ENCODE measurements around the gene HIP1.
"Not testable (repeated sequence)": the region's sequence is repeated elsewhere in the genome, so short reads cannot be mapped to it uniquely, and the experiment has no call there.

HIP1 gene

GRCh38 chr7:75609416-75609815 lies 129.3 kb downstream of the HIP1 start:
- not testable (repeated sequence) for DNase-seq (ENCODE audit: low spot score)

- no peak for DNase-seq (ENCODE audit: low spot score)
Measured at GRCh38 chr7:75608451-75609122, 130.2 kb downstream of the HIP1 start.

- no peak for DNase-seq (ENCODE audit: low spot score)
Measured at GRCh38 chr7:75604408-75604807, 134.3 kb downstream of the HIP1 start.

GRCh38 chr7:75602831-75603230 lies 135.9 kb downstream of the HIP1 start:
- not testable (repeated sequence) for DNase-seq (ENCODE audit: low spot score)

- DNase-seq (ENCODE audit: low spot score), result no peak
Measured at GRCh38 chr7:75601539-75601938, 137.2 kb downstream of the HIP1 start.

GRCh38 chr7:75600748-75601147 lies 138.0 kb downstream of the HIP1 start:
- not testable (repeated sequence) for DNase-seq (ENCODE audit: low spot score)

- no peak for DNase-seq (ENCODE audit: low spot score)
Measured at GRCh38 chr7:75599244-75599781, 139.4 kb downstream of the HIP1 start.

GRCh38 chr7:75596727-75597614 lies 141.8 kb downstream of the HIP1 start:
- no peak for DNase-seq (ENCODE audit: low spot score)

GRCh38 chr7:75595766-75596165 lies 143.0 kb downstream of the HIP1 start:
- no peak for DNase-seq (ENCODE audit: low spot score)

GRCh38 chr7:75593500-75594184 lies 145.1 kb downstream of the HIP1 start:
- not testable (repeated sequence) for DNase-seq (ENCODE audit: low spot score)

- DNase-seq (ENCODE audit: low spot score), result no peak
Measured at GRCh38 chr7:75591467-75592255, 147.1 kb downstream of the HIP1 start.

- no peak for DNase-seq (ENCODE audit: low spot score)
Measured at GRCh38 chr7:75590373-75591005, 148.3 kb downstream of the HIP1 start.

- no peak for DNase-seq (ENCODE audit: low spot score)
Measured at GRCh38 chr7:75584354-75584753, 154.4 kb downstream of the HIP1 start.

GRCh38 chr7:75583255-75583654 lies 155.5 kb downstream of the HIP1 start:
- no peak for DNase-seq (ENCODE audit: low spot score)

GRCh38 chr7:75579899-75580298 lies 158.8 kb downstream of the HIP1 start:
- no peak for DNase-seq (ENCODE audit: low spot score)

GRCh38 chr7:75578081-75578480 lies 160.7 kb downstream of the HIP1 start:
- DNase-seq (ENCODE audit: low spot score), result no peak

GRCh38 chr7:75575488-75576121 lies 163.1 kb downstream of the HIP1 start:
- DNase-seq (ENCODE audit: low spot score), result no peak

GRCh38 chr7:75573477-75574019 lies 165.2 kb downstream of the HIP1 start:
- DNase-seq (ENCODE audit: low spot score), result no peak

GRCh38 chr7:75572814-75573213 lies 165.9 kb downstream of the HIP1 start:
- no peak for DNase-seq (ENCODE audit: low spot score)

- no peak for DNase-seq (ENCODE audit: low spot score)
Measured at GRCh38 chr7:75572396-75572795, 166.3 kb downstream of the HIP1 start.

All from HuH-7 (cell line).